ENCODE results near the gene CITED2.
"Not testable (repeated sequence)": the region's sequence is repeated elsewhere in the genome, so short reads cannot be mapped to it uniquely, and the experiment has no call there.

Gene CITED2

DNA sequence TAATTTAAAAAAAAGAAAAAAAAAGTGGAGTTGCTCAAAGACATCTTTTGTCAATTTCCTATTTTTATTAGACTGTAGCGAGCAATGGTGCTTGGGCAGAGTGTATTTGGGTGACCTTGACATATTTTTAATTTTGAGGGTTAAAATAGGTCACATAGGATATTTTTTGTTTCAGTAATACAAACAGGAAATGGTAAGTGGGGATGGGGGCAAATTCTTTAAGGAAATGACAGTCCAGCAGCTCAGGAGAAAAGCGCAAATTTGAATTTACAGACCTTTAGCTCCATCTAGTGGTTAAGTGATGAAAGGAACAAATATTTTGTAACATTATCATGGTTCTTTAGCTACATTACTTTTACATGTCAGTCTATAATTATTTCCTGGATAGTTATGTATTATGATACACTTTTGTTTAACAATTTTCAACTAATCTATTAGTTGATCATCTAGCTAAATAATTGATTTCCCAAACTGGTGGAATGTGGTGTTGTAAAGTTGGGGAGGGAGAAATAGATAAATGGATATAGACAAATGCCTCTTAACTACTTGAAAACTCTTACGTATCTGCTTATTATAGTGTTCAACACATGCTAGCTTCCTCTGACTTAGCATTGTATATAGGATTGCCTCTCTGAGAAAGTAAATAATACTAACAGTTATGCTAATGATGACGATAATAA, 10.0 kb downstream of the CITED2 start:
- peak; percentile 20 to 82 (median 51) for DNase-seq

DNA sequence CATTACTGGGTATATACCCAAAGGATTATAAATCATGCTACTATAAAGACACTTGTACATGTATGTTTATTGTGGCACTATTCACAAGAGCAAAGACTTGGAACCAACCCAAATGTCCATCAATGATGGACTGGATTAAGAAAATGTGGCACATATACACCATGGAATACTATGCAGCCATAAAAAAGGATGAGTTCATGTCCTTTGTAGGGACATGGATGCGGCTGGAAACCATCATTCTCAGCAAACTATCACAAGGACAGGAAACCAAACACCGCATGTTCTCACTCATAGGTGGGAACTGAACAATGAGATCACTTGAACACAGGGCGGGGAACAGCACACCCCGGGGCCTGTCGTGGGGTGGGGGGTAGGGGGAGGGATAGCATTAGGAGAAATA, 10.7 kb downstream of the CITED2 start:
- not testable (repeated sequence) for DNase-seq

DNA sequence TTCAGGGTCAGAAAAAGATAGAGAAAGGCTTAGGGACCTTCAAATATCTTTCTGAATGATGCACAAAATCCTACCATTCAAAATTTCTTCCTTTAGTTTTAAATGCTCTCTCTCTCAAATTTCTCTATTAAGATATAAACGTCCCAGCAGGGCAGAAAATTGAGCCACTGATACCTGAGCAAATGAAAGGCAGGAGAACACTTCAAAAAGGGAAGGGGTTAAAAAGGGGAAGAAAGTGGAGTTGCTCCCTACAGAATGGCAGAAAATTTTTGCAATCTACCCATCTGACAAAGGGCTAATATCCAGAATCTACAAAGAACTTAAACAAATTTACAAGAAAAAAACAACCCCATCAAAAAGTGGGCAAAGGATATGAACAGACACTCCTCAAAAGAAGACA, 11.3 kb downstream of the CITED2 start:
- not testable (repeated sequence) for DNase-seq

DNA sequence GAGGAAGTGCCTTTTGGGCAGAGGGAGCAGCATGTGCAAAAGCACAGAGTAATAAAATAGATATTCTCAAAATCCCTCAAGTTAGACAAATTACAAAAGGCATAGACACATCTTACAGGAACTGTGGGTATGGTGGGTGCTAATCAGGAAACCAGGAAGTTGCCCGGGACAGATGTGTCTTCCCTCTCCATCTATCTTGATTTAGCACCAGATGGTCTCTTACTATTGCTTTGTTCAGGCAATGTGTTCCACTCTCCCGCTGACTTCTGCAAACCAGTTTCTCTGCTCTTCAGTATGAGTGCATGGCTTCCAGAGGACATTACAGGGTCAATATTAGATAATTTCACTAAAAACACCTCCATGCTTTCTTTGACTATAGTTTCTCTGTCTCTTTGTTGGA, 13.2 kb downstream of the CITED2 start:
- peak; percentile 27 to 72 (median 46) for DNase-seq

DNA sequence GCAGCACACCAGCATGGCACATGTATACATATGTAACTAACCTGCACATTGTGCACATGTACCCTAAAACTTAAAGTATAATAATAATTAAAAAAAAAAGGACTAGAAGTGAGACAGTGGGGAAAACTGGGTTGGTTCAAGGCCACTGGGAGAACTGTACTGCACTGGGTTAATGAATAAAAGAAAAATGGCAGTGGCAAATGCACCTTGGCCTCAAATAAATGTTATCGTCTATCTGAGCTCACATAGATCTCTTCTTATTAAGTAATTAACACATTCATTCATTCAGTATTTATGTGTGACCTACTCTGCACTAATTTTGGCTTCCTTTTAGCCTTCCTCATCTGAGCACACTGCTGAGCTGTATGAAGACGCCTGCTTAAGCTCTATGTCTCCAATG, 17.5 kb downstream of the CITED2 start:
- no peak for DNase-seq

DNA sequence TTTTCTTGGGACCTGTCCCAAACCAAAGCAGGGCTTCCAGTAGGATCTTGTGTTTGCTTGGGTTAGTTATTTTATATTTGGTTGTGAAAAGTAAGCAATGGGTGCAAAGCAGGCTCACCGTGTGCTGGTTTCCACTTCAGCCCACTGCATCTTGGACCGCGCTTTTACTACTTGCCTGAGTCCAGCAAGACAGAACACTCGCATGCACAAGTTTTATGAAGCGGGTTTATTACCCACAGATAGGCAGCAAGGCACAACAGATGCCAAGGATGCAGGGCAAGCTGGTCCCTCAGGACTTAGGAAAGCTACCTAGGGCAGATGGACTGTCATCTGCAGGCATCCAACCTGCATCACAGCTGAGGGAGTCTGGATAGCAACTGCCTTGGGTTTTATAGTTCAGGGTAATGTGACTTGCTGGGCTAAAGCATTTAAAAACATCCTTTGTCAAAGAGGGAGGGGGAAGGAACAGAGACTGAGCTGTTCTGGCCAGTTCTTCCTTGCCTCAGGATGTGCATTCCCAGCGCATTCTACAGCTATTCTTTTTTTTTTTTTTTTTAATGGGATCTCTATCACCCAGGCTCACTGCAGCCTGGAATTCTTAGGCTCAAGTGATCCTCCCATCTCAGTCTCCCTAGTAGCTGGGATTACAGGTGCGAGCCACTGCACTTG, 18.5 kb downstream of the CITED2 start:
- DNase-seq = no peak

DNA sequence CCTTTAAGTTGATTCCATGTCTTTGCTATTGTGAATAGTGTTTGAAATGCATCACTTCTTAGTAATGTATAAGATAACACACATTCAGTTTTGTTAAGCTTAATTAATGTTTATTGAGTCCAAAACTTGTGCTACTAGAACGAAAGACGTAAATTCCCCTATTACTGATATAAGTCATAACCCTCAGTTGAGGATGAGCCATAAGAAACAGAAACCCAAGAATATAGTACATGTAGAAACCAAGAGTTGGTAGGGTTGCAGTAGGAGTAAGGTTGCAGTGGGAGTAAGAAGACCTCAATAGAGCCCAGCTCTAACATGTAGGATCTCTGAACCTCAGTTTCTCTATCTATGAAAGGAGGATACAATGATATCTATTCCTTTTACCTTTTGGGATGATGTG, 19.3 kb downstream of the CITED2 start:
- DNase-seq = no peak

DNA sequence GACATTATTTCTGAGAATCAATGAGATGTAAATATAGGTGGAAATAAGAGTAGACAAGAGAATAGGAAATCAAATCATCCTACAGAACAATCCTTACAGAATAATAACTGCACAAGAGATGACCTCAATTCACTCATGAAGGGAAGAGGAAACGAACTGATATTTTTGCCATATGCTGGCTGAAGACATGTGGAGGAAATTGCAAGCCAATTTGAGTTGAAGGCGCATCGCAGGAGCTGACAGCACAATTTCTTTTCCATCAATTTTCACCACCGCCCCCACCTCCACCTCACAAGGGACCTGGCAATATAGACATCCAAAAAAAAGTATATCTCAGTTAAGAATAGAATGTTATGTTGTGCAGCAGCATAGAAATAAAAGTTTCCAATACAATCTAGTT, 20.3 kb downstream of the CITED2 start:
- no peak for DNase-seq

DNA sequence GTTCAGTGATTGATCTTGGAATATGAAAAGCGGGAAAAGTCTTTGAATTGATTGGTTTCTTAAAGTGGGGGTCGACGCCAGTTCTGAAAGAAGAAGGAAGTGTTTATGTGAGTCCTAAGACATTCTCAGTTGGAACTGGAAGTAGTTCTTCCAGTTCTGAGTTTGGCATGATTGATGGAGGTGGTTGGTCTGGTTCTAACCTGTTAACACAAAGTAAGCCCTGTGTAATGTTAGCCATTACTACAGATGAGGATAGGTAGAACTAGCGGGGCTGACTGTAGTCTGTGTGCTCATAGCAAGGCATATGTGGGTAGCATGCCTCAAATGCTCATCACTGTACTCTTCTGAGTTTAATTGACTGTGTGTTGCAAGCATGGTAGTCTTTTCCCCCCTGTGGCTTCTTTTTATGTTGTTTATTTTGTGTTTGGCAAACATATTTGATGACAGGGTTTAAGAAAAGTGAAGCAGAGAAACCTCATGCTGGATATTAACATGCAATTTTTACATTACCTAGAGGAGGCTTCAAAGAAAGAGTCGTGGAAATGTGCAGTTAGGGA, 24.9 kb downstream of the CITED2 start:
- no peak for DNase-seq

DNA sequence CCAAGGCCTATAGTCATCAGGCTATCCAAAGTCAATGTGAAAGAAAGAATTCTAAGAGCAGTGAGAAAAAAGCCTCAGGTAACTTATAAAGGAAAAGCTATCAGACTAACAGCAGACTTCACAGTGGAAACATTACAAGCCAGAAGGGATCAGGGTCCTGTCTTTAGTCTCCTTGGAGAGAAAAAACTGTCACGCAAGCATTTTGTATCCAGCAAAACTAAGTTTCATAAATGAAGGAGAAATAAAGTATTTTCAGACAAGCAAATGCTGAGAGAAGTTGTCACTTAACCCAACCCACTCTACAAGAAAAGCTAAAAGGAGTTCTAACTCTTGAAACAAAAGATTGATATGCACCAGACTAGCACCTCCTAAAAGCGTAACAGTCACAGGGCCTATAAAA, 28.1 kb downstream of the CITED2 start:
- no peak for DNase-seq

DNA sequence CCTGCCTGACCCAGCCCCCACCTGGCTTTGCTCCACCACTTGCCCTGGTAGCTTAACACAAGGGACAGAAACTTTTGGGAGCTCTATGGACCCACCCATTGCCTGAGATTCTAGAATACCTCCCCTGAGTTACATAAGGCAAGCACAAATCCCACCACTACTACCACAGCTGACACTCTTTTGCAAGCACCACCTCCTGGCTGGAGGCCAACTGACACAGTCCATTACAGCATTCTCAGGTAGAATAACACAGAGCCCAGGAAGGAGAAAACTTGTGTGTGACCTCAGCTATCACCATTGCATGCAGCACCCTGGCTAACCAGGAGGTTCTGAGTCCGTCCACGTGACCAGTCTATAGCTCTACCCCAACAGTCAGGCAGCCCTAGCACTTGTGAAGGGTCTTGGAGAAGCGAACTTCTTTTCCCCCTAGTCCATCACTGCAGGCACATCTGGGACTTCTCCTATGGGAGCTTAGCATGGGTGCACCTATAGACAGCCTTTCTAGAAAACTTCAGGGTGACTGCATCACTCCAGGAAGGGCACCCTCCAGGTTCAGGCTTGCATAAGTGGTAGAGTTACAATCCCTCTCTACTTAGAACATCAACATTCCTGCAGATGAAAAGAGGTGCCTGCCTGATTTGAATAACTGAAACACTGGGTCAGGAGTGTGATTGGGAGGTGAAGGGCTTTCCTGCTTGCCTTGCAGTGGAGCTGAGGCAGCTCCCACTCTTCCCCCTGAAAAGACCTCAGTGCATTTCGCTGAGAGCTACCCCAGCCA, 30.1 kb downstream of the CITED2 start:
- DNase-seq = no peak

DNA sequence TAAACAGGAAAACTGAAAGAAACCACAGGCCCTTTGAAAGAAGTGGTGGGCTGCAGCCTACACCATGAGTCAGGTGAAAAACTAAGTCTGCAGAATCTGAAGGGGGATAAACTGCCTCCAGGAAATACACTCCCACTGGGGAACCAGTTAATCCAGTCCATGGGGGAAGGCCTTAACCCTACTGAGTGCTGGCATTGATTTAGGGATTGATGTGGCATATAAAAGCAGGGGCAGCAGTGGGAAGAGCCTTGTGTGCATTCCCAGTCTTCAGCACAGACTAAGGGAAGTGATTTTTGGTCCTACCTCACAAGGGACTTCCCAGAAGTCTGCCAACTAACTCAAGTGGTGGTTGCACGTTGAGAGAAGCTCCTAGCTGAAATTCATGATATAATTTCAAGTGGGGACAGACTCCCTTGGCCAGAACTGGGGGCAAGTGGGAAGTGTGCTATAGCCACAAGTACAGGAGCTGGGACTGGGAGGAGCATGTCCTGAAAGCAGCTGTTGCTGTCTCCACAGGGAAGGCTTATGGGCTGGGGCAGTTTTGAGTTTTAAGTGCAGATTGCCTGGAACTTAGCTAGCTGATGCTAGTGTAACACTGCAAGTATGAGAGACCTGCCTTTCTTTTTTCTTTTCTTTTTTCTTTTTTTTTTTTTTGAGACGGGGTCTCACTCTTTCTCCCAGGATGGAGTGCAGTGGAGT, 31.2 kb downstream of the CITED2 start:
- DNase-seq = peak; percentile 50 to 75 (median 64)

DNA sequence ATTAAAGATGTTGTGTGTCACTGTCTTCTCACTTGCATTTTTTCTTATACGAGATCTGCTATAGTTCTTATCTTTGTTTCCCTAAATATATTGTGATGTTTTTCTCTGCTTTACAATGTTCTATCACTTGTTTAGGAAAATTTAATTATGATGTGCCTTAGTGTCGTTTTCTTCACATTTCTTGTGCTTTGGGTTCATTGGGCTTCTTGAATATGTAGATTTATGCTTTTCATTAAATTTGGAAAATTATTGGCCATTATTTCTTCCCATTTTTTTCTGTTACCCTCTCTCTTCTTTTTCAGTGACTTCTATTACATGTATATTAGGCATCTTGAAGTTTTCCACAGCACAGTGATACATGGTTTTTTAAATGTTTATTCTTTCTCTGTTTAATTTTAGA, 33.4 kb downstream of the CITED2 start:
- DNase-seq = no peak

DNA sequence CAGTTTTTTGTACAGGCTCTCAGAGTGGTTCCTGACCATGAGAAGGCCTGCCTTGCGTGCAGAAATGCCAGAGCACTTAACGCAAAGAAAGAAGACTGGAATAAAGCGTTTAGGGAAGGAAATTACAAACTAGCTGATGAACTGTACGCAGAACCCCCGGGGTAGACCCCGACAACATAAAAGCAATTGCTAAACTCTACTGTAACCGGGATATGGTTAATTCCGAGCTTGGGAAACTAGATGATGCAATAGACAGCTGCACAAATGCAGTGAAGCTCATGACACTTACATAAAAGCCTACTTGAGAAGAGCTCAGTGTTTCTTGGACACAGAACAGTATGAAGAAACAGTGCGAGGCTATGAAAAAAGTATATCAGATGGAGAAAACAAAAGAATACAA, 35.7 kb downstream of the CITED2 start:
- DNase-seq = peak; percentile 79 to 92 (median 86)

DNA sequence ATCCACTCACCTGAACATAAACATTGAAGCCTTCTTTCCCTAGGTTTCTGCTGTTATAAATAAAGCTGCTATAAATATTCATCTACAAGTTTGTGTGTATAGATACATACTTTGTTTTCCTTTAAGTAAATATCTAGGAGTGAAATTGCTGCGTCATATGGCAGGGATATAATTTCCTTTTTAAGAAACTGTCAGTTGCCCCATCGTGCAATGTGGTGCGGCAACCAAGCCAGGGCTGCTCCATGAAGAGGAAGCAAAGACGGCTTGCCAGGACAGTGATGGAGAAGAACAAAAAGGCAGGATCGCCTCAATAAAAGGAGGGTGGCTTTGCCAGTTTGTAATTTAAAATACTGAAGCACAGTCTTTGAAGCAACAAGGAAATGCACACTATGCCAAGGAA, 36.6 kb downstream of the CITED2 start:
- peak; percentile 83 to 94 (median 89) for DNase-seq

DNA sequence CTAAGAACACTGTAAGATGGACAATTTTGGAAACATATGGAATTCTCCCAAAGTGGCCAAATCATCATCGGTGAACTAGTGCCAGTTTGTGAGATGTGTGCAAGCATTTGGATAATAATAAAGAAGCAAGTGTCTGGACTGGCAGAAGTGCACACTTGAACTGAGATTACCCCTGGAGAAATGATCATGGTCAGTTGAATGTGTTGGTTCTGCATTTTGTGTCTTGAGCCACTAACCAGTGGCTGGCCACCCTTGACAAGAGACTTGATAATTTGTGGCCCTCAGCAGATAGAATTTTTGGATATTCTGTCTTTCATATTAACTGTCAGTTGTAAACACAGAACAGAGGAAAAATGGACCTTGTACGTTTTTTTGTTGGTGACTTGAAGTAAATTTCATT, 37.4 kb downstream of the CITED2 start:
- peak; percentile 44 to 72 (median 62) for DNase-seq

DNA sequence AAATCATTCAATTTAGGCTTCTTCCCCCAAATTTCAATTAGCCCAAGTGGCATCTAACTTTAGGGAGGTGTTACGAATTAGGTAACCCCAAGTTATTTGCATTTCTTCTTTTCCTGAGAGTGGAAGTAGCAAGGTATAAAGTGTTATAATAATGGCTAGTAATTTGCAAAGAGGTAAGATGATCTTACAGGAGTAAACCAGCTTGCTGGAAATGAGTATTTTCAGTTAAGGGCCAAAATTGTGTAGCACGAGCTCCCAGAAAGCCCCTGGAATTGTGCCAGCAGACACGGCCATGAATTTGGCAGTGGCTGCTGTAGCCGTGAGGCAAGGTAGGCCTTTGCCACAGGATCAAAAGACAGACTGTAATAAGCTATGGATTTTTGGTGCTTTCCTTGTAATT, 38.0 kb downstream of the CITED2 start:
- DNase-seq = peak; percentile 51 to 75 (median 67)

DNA sequence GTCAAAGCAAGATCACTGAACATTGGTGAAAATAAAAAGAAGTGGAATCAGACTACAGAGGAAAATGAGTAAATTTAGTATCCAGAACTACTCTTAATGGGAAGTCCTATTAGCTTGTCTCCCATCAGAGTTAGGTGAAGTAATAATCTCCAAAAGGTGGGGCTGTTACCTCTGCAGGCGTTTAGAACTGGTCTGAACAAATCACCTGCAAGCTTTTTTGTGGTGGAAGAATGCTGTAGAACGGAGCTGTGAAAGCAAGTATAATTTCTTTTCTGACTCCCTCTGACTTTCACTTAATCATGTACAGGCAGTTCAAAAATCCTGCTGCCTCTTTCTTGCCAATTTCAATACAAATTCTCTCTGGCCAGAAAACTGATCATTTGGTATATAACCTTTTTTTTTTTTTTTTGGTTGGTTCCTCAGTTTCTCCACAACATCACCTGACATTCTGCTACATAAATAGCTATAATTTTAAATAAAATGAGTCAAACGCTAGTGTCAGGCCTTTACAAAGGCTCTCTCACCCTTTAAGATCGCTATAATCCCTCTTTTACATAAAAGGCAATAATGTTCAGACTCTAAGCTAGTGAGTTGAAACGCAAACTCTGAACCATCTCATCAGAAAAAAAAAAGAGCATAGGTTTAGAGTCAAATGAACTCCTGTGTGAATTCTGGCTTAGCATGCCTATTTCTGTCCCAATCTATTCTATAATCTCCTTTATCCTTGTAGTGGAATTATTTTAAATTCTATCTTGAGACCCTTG, 38.8 kb downstream of the CITED2 start:
- no peak for DNase-seq

DNA sequence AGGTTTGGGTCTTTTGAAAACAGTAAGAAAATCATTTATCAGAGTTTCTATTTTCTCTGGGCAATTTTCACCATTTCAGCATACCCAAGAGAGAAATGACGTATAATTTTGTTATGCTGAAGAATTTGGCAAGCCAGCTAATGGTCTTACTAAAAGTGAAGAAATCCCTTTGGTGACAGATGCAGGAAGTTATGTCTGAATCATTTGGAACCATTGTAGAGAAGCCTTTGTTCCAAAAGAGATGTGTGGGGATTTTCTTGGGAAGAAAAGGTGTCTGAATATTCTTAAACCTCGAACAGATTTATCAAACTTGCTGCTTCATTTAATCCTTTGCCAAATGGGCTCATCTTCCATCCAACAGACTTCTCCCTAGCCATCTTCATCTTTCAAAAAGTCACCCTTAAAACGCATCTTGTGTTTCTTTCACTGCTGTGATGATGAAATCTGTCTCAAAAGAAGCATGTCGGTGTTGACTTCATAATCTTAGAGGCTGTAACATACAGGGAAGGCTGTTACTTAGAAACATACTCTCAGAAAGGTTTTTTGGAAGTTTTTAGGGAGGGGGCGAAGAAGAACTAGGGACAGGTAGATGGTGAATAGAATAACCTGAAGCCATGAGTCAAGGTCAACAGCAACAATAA, 39.5 kb downstream of the CITED2 start:
- peak; percentile 38 to 92 (median 73) for DNase-seq

DNA sequence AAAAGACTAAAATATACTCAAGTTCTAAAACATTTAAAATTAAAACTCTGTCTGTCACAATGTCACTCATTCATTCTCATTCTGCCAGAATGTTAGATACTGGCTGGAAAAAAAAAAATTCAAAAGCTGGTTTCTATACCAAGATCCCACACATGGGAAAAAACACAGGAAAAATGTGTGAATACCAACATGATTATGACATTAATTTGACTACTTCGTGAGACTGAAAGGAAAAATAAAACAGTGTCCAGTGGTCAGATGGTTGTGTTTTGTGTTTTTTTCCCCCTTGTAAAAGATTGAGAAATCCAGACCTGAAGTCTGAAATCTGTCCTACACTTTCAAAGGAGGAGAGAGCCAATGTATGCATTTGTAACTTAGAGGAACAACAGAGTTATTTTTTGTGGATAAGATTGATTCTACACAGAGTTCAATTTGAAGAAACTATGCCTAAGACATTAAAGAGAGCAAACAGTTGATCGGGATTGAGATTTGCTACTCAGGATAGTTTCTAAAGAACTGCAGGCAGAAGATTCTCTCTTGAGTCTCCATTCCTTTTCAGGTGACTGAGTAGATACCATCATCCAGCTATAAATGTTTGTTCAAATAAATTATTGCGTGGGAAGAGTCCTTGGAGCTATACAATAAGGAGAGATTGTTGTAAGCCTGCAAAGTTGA, 43.5 kb downstream of the CITED2 start:
- DNase-seq = no peak

DNA sequence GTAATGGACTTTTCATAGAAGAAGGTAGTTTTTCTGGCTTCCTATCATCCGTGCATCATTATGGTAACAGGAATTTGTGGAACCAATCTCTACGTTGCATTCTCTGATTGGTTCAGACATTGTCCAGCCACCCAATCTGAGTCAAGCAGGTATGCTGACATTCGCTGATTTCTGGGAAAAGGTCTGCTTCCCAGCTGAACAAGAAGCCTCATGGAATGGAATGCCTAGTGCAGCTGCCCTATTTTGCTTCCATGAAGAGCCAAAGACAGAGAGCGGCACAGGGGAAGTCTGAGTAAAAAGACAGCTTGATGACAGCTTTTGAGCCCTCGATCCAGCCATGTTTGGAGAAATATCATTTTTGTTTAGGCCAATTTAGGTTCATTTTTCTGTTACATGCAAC, 44.1 kb downstream of the CITED2 start:
- no peak for DNase-seq

All from suppressor macrophage (primary cell).